PFSK-1 (cell line): ENCODE data around the gene PBX3.

Experiments
- POLR2AphosphoS5 ChIP-seq: IDR thresholded peaks from 2 replicates; pipeline ENCODE4 v1.6.1; 2012; ENCODE audit warnings: low read depth, mild to moderate bottlenecking, control low read depth, low read length, moderate library complexity
- REST ChIP-seq, 2 experiments: IDR thresholded peaks; 2 replicates each; pipeline versions ENCODE4 v1.6.1 to v1.8.0; 2011 to 2012; ENCODE audit warnings: low read depth in 2 of 2, low read length in 2 of 2, control low read depth in 1 of 2, inconsistent platforms in 1 of 2, mild to moderate bottlenecking in 1 of 2, moderate library complexity in 1 of 2; ENCODE audit not compliant: insufficient read depth in 1 of 2
- SIN3A ChIP-seq: IDR thresholded peaks from 2 replicates; pipeline ENCODE4 v1.6.1; 2012; ENCODE audit warnings: mild to moderate bottlenecking, low read length, moderate library complexity, borderline replicate concordance; ENCODE audit not compliant: insufficient read depth
- TAF1 ChIP-seq: IDR thresholded peaks from 2 replicates; pipeline ENCODE4 v1.6.1; 2012; ENCODE audit warnings: low read length, control low read depth, borderline replicate concordance; ENCODE audit not compliant: insufficient read depth

- TF ChIP-seq REST (IDR thresholded peaks at IDR 0.05; ENCODE audit: insufficient read depth in 1 of 2, low read depth in 2 of 2, low read length in 2 of 2) = no peak
- no peak for TF ChIP-seq SIN3A
- no peak for TF ChIP-seq POLR2AphosphoS5
- TF ChIP-seq TAF1 = no peak
Measured at GRCh38 chr9:125906893-125907292, 159.7 kb downstream of the PBX3 start.
